HG02798 (cell line): ENCODE data around the gene DOCK7.

Experiments
- ATAC-seq: cut with Tn5 transposase; IDR thresholded peaks from one replicate; pipeline ENCODE4 v1.9.1; 2021; ENCODE audit warnings: mild to moderate bottlenecking; ENCODE audit not compliant: unreplicated experiment, poor library complexity

DOCK7 gene

GRCh38 chr1:62428351-62428750 lies 259.8 kb downstream of the DOCK7 start:
- no peak for ATAC-seq

GRCh38 chr1:62426794-62427193 lies 261.4 kb downstream of the DOCK7 start:
- no peak for ATAC-seq

GRCh38 chr1:62426237-62426636 lies 261.9 kb downstream of the DOCK7 start:
- ATAC-seq, result no peak

- no peak for ATAC-seq
These were observed 263.1 kb downstream of the DOCK7 start for GRCh38 chr1:62425041-62425440.

GRCh38 chr1:62424411-62424810 lies 263.8 kb downstream of the DOCK7 start:
- ATAC-seq, result no peak

- ATAC-seq, result no peak
These were observed 264.5 kb downstream of the DOCK7 start for GRCh38 chr1:62423580-62424242.

- no peak for ATAC-seq
These were observed 268.0 kb downstream of the DOCK7 start for GRCh38 chr1:62420214-62420613.

- no peak for ATAC-seq
These were observed 270.7 kb downstream of the DOCK7 start for GRCh38 chr1:62417351-62417999.

- ATAC-seq, result no peak
These were observed 272.5 kb downstream of the DOCK7 start for GRCh38 chr1:62415687-62416086.

GRCh38 chr1:62407398-62408009 lies 280.7 kb downstream of the DOCK7 start:
- ATAC-seq, result peak; percentile 39

- ATAC-seq, result no peak
These were observed 281.6 kb downstream of the DOCK7 start for GRCh38 chr1:62406576-62406975.

- ATAC-seq, result no peak
These were observed 282.9 kb downstream of the DOCK7 start for GRCh38 chr1:62405247-62405646.
